Left kidney (tissue), 2 donors: ENCODE results near the gene BRD1. TPM values are rescaled to one million over a fixed set of nuclear protein-coding genes. Genes with fewer than 3 reads are reported as not detected.
"Not testable (repeated sequence)": the region's sequence is repeated elsewhere in the genome, so short reads cannot be mapped to it uniquely, and the experiment has no call there.

Source experiments
- DNase-seq: peaks from one replicate; pipeline ENCODE4 v3.0.0-alpha.2; 2013
- polyA plus RNA-seq: library from polyadenylated mRNA; unstranded; fragments of 120-200 nt; gene quantifications from one replicate; pipeline ENCODE4 v1.2.1, GENCODE V29; 2013; ENCODE audit not compliant: insufficient read length

BRD1 gene
- polyA plus RNA-seq, 1 donor, result 37.1 TPM

DNA sequence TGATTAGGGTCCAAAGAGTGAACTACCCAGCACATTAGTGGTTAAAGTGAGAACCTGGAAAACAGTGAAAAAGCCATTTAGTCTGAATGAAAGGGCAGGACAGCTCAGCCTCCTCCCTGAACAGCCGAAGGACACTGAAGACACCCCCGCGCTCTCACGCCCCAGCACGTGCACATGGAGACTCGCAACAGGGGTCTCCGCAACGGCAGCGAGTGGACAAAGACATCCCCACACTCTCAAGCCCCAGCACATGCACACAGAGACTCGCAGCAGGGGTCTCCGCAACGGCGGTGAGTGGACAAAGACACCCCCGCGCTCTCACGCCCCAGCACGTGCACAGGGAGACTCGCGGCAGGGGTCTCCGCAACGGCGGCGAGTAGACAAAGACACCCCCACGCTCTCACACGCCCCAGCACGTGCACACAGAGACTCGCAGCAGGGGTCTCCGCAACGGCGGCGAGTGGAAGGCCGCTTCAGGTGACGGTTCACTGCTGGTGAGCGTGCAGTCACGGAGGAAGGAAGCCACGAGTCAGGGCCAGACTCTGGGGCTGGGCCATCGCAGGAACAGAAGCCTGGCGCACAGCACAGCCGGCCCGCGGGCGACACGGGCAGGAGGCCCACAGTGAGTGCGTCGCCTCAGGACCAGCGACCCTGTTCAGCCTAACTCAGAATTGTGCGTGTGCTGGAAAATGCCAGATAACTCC lies 43.6 kb downstream of the BRD1 start:
- no peak for DNase-seq

DNA sequence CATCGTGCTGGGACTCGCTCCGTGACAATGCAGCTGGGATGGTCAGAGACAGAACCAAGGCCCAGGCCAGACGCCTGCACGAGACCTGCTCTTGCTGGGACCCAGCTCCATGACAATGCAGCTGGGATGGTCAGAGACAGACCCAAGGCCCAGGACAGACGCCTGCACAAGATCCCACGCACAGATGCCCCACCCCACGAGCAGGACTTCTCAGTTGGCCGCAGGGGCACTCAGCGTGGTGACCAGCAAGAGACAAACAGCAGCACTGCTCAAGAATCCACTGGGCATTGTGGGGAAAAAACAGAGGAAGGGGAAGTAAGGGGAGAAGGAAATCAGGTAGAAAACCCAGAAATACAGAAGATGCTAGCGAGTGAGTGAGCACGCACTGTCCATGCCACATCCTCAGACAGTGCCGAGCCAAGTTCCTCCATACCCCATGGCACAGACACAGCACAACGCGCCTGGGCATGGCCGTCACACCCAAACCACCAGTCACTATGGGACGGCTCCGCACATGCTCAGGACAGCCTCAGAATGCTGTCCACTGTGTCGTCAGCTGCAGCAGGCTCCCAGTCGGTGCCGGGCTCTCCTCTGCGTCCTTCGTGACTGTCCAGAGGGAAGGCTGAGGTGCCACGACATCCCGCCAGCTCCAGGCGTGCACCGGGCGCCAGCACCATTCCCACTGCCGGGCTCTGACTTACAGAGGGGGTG lies 44.5 kb downstream of the BRD1 start:
- DNase-seq, result no peak

- not testable (repeated sequence) for DNase-seq
Observed at GRCh38 chr22:49781886-49782285, 45.8 kb downstream of the BRD1 start.

DNA sequence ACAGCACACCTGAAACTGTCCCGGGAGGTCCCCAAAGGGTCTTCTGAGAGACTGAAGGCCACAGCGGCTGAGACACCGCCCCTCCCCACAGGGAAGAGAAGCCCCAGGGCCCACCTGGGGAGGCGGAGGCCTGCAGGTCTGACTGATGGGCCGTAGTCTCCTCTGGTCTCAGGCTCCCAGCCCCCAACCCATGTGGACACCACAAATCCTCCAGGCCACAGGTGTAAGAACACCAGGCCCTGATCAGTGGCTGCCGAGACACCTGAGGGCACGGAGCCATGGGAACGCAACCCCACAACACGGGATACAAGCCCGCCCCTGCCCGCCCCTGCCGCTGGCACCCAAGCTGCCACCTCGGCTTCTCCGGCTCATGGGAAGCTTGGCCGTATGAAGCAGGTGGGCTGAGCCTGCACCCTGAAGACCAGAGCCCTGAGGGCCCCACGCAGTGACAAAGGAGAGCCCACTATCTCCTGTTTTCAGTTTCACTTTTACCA lies 46.3 kb downstream of the BRD1 start:
- no peak for DNase-seq

DNA sequence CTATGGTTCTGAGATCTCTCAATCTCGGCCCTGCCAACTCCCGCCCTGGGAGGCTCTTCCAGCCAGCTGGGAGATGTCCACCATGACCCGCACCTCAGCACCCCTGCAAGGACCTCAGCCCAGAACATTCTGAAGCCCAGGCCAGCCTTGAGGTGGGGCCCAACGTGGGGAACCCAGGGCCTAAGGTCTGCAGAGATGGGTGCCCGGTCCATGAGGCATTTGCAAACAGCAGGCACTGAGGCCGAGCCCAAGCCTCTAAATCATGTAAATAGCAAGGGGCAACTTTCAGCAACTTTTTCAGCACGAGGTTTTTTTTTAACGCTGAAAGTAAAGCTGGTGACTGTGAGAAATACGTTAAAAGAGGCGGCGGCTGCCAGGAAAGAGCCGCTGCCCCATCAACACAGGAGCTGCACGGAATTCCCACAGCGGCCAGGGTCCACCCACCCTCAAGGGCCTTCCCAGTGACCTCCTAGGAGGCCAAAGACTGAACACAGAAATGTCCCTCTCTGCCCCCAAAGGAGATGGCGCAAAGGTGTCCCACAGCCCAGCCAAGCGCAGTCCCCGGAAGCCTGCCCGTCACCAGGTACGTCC lies 46.9 kb downstream of the BRD1 start:
- DNase-seq, result no peak

GRCh38 chr22:49779853-49780697 lies 47.6 kb downstream of the BRD1 start:
- no peak for DNase-seq

GRCh38 chr22:49779211-49779610 lies 48.5 kb downstream of the BRD1 start:
- no peak for DNase-seq

GRCh38 chr22:49777569-49778249 lies 50.0 kb downstream of the BRD1 start:
- DNase-seq, result no peak

- no peak for DNase-seq
Observed at GRCh38 chr22:49776891-49777290, 50.8 kb downstream of the BRD1 start.

GRCh38 chr22:49775867-49776511 lies 51.7 kb downstream of the BRD1 start:
- no peak for DNase-seq

DNA sequence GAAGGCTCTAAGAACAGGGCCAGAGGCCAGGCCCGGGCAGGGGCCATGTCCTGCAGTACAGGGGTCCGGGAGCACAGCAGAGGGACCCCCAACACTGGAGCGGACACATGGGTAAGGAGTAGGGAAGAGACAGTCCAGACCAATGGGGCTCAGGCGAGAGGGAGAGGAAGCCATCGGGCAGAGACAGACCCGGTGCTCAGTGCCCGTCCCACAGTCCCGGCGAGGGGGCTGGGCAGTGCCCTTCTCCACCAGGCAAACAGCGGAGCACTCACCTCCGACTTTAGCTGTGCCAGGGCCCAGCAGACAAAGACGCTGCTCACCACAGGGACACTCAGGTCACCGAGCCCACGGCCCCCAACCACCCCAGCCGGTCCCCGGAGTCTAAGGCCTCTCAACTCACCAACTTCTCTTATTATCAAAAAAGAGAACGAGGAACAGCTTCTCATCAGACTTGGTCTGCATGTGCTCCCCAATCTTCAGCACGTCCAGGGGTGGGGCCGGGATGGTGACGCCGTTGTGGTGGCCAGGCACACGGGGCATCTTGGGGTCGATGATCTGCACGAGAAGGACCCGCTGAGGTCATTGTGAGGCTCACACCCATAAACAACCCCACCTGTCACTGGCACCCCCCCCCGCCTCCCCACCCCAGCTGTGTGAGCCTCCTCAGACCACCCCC lies 52.3 kb downstream of the BRD1 start:
- no peak for DNase-seq

GRCh38 chr22:49774499-49775151 lies 53.0 kb downstream of the BRD1 start:
- no peak for DNase-seq

DNA sequence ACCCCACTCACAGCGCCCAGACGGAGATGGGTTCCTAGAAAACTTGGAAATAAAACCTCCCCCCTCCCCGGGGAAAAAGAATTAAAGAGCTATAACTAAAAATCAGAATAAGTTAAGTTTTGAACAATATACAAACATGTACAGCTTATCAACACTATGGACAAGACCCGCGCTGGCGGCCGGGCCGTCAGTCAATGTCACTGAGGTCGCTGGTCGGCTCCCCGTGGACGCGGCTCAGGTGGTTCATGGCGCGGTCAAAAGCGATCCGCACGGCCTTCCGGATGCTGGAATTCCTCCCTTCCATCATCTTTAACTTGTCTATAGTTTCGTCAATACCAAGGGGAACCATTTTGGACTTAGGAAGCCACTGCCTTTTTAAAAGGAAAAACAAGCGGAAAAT lies 53.6 kb downstream of the BRD1 start:
- no peak for DNase-seq

GRCh38 chr22:49773531-49773930 lies 54.1 kb downstream of the BRD1 start:
- no peak for DNase-seq

DNA sequence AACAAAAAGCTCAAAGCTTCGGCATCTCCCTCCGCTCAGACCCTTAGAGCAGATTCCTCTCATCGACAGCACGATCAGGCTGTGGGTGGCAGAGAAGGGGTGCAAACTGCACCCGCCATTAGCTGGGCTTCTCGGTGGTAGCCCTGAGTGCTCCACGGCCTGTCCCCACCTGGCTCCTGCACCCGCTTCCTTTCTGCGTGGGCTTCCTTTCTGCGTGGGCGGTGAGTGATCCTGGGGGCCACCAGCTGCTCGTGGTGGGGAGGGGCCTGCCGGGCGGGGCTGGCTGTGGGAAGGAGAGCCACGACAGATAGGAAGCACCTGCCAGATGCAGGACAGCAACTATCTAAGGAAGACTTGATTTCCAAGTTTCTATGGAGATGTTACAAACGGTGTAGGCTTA lies 55.0 kb downstream of the BRD1 start:
- DNase-seq, result no peak

GRCh38 chr22:49771266-49772065 lies 56.2 kb downstream of the BRD1 start:
- no peak for DNase-seq

- no peak for DNase-seq
Observed at GRCh38 chr22:49770547-49771265, 57.0 kb downstream of the BRD1 start.
